ENCODE results near the gene TEX12.

Gene TEX12

GRCh38 chr11:112123129-112123528 is 44.0 kb upstream of the TEX12 start:
- H4K20me1 ChIP-seq (ENCODE audit: insufficient read depth, low read length): no peaks in the 10 kb centered on the region
- H3K27me3 ChIP-seq (ENCODE audit: insufficient read depth, low read length): no peaks in the 10 kb centered on the region
- H2AFZ ChIP-seq (ENCODE audit: low read length): no peak overlapping the region
- no peaks in the 10 kb centered on the region for H3K9me3 ChIP-seq (ENCODE audit: low read length)
- no peak overlapping the region for H3K4me3 ChIP-seq (ENCODE audit: low read depth, low read length, poor library complexity, severe bottlenecking)
- H3F3A ChIP-seq (ENCODE audit: insufficient read depth, low read length): no peaks in the 10 kb centered on the region
- no peak overlapping the region for H3K27ac ChIP-seq (ENCODE audit: low read depth, low read length, poor library complexity, severe bottlenecking)
- no peak overlapping the region for H3K4me2 ChIP-seq (ENCODE audit: low read length)
- H3K9ac ChIP-seq (ENCODE audit: low read length): no peak overlapping the region
- H3K4me1 ChIP-seq (ENCODE audit: insufficient read depth, low read length, severe bottlenecking): no peaks in the 10 kb centered on the region
- no peaks in the 10 kb centered on the region for H3K9me2 ChIP-seq (ENCODE audit: low read depth, low read length)
- no peaks in the 10 kb centered on the region for H3K79me2 ChIP-seq (ENCODE audit: insufficient read depth, low read length)
- no peaks in the 10 kb centered on the region for H3K36me3 ChIP-seq (ENCODE audit: insufficient read depth, low read length)
- no peak for TF ChIP-seq EZH2 (IDR thresholded peaks at IDR 0.05; ENCODE audit: borderline replicate concordance, low read length)
- TF ChIP-seq CTCF (IDR thresholded peaks at IDR 0.05; ENCODE audit: low read length): no peak

- Histone ChIP-seq H3K4me3 (ENCODE audit: low read depth, low read length, poor library complexity, severe bottlenecking) (no peak overlapping the region), H3K4me1 (ENCODE audit: insufficient read depth, low read length, severe bottlenecking) (no peaks in the 10 kb centered on the region), H3K27ac (ENCODE audit: low read depth, low read length, poor library complexity, severe bottlenecking) (no peak overlapping the region), H3F3A (ENCODE audit: insufficient read depth, low read length) (no peaks in the 10 kb centered on the region), H3K9me2 (ENCODE audit: low read depth, low read length) (no peaks in the 10 kb centered on the region), H3K79me2 (ENCODE audit: insufficient read depth, low read length) (no peaks in the 10 kb centered on the region), H3K9ac (ENCODE audit: low read length) (no peak overlapping the region), H4K20me1 (ENCODE audit: insufficient read depth, low read length) (no peaks in the 10 kb centered on the region), H3K27me3 (ENCODE audit: insufficient read depth, low read length) (no peaks in the 10 kb centered on the region), H2AFZ (ENCODE audit: low read length) (no peak overlapping the region), H3K4me2 (ENCODE audit: low read length) (no peak overlapping the region), H3K36me3 (ENCODE audit: insufficient read depth, low read length) (no peaks in the 10 kb centered on the region), H3K9me3 (ENCODE audit: low read length) (no peaks in the 10 kb centered on the region)
- no peak for TF ChIP-seq EZH2 (IDR thresholded peaks at IDR 0.05; ENCODE audit: borderline replicate concordance, low read length)
- no peak for TF ChIP-seq CTCF (IDR thresholded peaks at IDR 0.05; ENCODE audit: low read length)
Observed at GRCh38 chr11:112127056-112127455, 40.1 kb upstream of the TEX12 start.

GRCh38 chr11:112128483-112129121 is 38.6 kb upstream of the TEX12 start:
- H3K27ac ChIP-seq (ENCODE audit: low read depth, low read length, poor library complexity, severe bottlenecking): no peak overlapping the region
- no peaks in the 10 kb centered on the region for H3K4me1 ChIP-seq (ENCODE audit: insufficient read depth, low read length, severe bottlenecking)
- H3K9ac ChIP-seq (ENCODE audit: low read length): no peak overlapping the region
- H3K27me3 ChIP-seq (ENCODE audit: insufficient read depth, low read length): no peaks in the 10 kb centered on the region
- no peaks in the 10 kb centered on the region for H3K9me2 ChIP-seq (ENCODE audit: low read depth, low read length)
- no peaks in the 10 kb centered on the region for H3K9me3 ChIP-seq (ENCODE audit: low read length)
- no peaks in the 10 kb centered on the region for H3K79me2 ChIP-seq (ENCODE audit: insufficient read depth, low read length)
- H3K36me3 ChIP-seq (ENCODE audit: insufficient read depth, low read length): no peaks in the 10 kb centered on the region
- H3K4me3 ChIP-seq (ENCODE audit: low read depth, low read length, poor library complexity, severe bottlenecking): no peak overlapping the region
- H2AFZ ChIP-seq (ENCODE audit: low read length): no peak overlapping the region
- H3F3A ChIP-seq (ENCODE audit: insufficient read depth, low read length): no peaks in the 10 kb centered on the region
- TF ChIP-seq EZH2 (IDR thresholded peaks at IDR 0.05; ENCODE audit: borderline replicate concordance, low read length) (no peak), CTCF (IDR thresholded peaks at IDR 0.05; ENCODE audit: low read length) (no peak)
- H3K4me2 ChIP-seq (ENCODE audit: low read length): no peak overlapping the region
- H4K20me1 ChIP-seq (ENCODE audit: insufficient read depth, low read length): no peaks in the 10 kb centered on the region

All from OCI-LY1 (cell line).